22Rv1 (cell line): ENCODE measurements around the gene EPHB1.

Experiments used
- CTCF ChIP-seq: fragments of 450-650 bp; IDR thresholded peaks from 2 replicates; pipeline ENCODE4 v1.5.1; 2017; ENCODE audit warnings: mild to moderate bottlenecking
- ZFX ChIP-seq: fragments of 450-650 bp; IDR thresholded peaks from 2 replicates; pipeline ENCODE4 v1.6.1; 2017; ENCODE audit warnings: antibody characterized with exemption, borderline replicate concordance

- TF ChIP-seq CTCF (no peak), ZFX (no peak)
Observed at GRCh38 chr3:134974624-134975023, 179.6 kb downstream of the EPHB1 start.
